Measurements from ENCODE around the gene NUP188.

NUP188 gene

DNA sequence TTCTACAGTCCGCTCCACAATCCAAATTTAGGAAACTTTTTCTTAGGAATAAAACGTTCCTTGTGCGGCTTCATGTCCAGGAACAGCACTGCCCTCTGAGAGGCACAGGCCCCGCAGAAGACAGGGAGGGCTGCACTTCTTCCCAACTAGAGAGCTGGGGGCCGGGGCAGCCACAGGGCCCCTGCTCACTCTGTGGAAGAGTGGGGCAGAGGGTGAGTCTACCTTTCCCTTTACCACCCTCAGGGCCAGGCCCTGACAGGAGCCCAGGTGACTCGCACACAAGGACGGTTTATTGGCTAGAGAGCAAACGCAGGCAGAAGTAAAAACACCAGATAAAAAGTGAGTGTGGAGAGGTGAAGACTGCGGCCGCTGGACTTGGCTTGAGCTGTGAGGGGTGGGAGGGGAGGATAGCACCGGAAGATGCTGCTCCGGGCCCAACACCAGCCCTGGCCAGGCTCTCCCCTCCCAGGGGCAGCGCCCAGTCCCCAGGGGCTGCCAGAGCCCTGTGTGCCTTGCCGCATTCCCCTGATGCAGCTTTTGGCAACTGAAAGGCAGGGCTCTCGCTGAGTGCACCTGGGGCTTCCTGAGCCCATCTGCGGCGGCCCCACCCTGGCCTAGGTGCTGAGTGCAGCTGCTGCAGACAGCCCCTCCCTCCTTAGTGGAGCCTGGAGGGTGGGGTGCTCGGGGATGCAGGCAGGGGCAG lies 60.4 kb downstream of the NUP188 start:
- DNase-seq = no peak

GRCh38 chr9:129008469-129008965 lies 61.0 kb downstream of the NUP188 start:
- DNase-seq = no peak

- no peak for DNase-seq
Measured at GRCh38 chr9:129008986-129009583, 61.6 kb downstream of the NUP188 start.

- DNase-seq = no peak
Measured at GRCh38 chr9:129009584-129010141, 62.2 kb downstream of the NUP188 start.

GRCh38 chr9:129010267-129010975 lies 62.9 kb downstream of the NUP188 start:
- DNase-seq = no peak

- no peak for DNase-seq
Measured at GRCh38 chr9:129011170-129011569, 63.7 kb downstream of the NUP188 start.

- no peak for DNase-seq
Measured at GRCh38 chr9:129011761-129012181, 64.3 kb downstream of the NUP188 start.

- no peak for DNase-seq
Measured at GRCh38 chr9:129012343-129012742, 64.8 kb downstream of the NUP188 start.

- DNase-seq = no peak
Measured at GRCh38 chr9:129012893-129013448, 65.5 kb downstream of the NUP188 start.

- DNase-seq = no peak
Measured at GRCh38 chr9:129013674-129014073, 66.2 kb downstream of the NUP188 start.

GRCh38 chr9:129014124-129014523 lies 66.6 kb downstream of the NUP188 start:
- DNase-seq = no peak

DNA sequence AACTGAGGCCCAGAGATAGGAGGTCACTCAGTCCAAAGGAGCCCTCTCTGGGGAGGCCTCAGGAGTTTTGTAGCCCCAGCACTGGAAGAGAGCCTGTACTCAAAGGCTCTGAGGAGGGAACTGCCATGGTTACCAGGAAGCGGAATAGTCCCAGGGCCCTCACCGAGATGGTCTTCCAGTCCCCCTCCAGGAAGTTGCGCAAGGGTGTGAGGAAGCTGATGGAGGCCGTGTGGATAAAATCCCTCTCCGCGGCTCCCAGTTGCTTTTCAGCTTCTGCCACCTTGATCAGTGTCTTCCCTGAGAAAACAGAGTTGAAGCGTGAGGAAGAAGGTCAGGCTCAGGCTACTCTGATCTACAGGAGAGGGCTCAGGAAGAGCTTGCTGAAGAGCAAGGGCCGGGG lies 67.1 kb downstream of the NUP188 start:
- no peak for DNase-seq

DNA sequence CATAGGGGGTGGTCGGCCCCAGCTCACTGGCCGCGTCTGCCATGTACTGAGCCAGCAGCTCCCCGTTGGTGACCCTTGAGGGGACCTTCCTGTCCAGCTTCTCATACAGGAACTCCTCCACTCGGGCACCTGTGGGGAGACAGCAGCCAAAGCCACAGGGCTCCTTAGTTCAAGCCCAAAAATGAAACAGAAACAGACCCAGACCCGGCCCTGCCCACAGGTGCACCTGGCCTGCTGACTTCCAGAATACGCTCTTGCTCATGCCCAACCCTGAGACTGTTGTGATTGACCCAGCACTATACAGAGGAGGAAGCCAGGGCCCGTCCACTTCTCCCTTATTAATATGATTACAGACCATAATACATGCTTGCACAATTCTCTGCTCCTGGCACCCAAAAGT lies 73.6 kb downstream of the NUP188 start:
- DNase-seq = no peak

GRCh38 chr9:129022037-129022436 lies 74.5 kb downstream of the NUP188 start:
- no peak for DNase-seq

DNA sequence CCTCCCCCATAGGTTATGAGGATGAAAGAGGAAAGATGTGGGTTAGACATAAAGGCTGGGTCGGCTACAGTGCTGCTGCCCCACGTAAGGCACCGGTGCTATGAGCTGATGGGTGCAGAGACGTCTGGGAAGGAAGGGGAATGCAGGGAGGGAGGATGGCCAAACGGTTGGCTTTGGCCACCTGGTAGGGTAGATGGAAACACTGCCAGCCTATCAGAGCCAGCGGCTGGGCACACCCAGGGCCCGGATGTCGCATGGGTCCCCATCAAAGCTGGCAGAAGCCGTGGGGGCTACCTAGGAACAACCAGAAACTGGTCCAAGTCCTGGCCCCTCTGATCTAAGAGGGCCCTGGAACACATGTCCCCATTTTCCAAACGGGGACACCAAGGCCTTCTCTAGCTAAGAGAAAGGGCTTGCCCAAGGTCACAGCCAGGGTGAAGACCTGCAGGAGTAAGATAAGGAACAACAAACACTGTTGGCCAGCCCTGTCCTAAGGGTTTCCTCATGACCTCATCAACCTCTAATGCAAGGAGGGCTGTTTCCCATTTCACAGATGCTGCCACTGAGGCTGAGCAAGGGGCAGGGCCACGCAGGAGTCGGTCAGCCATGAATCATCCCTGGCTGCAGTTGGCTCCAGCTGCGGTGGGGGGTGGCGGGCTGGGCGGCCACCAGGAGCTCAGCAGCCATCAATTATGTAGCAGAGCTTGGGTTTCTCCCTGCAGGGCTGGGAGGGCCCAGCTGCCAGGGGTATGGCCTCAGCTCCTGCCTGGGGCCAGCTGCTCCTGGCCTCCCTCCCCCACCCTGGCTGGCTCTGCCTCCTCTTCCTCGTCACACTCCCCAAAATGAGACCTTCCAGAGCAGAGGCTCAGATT lies 75.8 kb downstream of the NUP188 start:
- DNase-seq = no peak

DNA sequence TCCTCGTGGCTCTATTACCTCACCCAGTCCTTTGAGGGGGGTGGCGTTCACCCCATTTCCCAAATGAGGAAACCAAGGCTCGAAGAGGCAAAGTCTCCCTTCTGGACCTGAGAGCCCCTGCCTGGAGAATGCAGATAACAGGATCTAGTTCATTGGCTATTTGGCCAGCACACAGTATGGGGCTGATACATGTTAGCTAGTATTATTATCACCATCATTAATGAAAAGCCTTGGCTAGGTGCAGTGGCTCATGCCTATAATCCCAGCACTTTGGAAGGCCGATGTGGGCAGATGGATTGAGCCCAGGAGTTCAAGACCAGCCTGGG lies 76.4 kb downstream of the NUP188 start:
- no peak for DNase-seq

GRCh38 chr9:129026442-129027223 lies 79.1 kb downstream of the NUP188 start:
- DNase-seq = no peak

DNA sequence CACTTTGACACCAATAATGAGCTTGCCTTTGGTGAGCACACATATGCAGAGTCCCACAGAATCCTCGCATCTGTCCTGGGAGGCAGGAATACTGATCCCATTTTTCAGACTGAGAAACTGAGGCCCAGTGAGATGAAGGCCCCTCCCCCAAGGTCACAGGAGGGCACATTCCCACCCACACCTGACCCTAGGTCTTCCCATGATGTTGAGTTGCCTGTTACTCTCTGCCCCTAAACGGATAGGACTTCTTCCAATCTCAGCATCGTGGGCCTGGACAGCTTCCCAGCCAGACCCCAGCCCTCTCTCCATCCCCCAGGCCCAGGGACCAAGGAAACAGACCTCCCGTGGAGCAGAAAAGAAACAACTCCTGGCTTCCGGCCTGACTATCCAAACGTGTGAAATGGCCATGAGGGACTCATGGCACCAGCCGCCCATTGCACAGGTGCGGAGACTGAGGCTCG lies 79.8 kb downstream of the NUP188 start:
- no peak for DNase-seq

GRCh38 chr9:129027685-129028191 lies 80.2 kb downstream of the NUP188 start:
- peak; percentile 83 for DNase-seq

- peak; percentile 94 for DNase-seq
Measured at GRCh38 chr9:129028192-129028966, 80.9 kb downstream of the NUP188 start, which contains the start of gene SH3GLB2. TSS of gene SH3GLB2 (minus strand) at chr9:129028331. CDS start at chr9:129028154, 177 bp downstream.
